Stimulated activated CD8-positive, alpha-beta memory T cell treated with anti-CD3 and anti-CD28 coated beads, Interleukin-15, amount 100 ng/mL, for 24 hours (primary cell): ENCODE data around the gene SPO11.

Experiments
- DNase-seq: peaks from one replicate; pipeline ENCODE4 v3.0.0-alpha.2; 2020; ENCODE audit warnings: low read depth

Gene SPO11

GRCh38 chr20:57329608-57330221, at the start of gene SPO11:
Gene SPO11 (plus strand): TSS chr20:57329803. CDS start chr20:57329868, 65 bp downstream.
- no peak for DNase-seq

GRCh38 chr20:57280221-57280620, 49.4 kb upstream of the SPO11 start:
- DNase-seq, result no peak

GRCh38 chr20:57281900-57282299, 47.7 kb upstream of the SPO11 start:
- DNase-seq, result no peak

- no peak for DNase-seq
Measured at GRCh38 chr20:57282670-57283361, 46.8 kb upstream of the SPO11 start.

GRCh38 chr20:57283860-57284259, 45.7 kb upstream of the SPO11 start:
- no peak for DNase-seq

- no peak for DNase-seq
Measured at GRCh38 chr20:57287007-57287880, 42.4 kb upstream of the SPO11 start.

- no peak for DNase-seq
Measured at GRCh38 chr20:57287901-57288300, 41.7 kb upstream of the SPO11 start.

- no peak for DNase-seq
Measured at GRCh38 chr20:57288651-57289277, 40.8 kb upstream of the SPO11 start.

GRCh38 chr20:57289391-57290177, 40.0 kb upstream of the SPO11 start:
- DNase-seq, result no peak

- DNase-seq, result no peak
Measured at GRCh38 chr20:57290178-57290484, 39.5 kb upstream of the SPO11 start.

- DNase-seq, result no peak
Measured at GRCh38 chr20:57291003-57291402, 38.6 kb upstream of the SPO11 start.

- no peak for DNase-seq
Measured at GRCh38 chr20:57291694-57292093, 37.9 kb upstream of the SPO11 start.

- no peak for DNase-seq
Measured at GRCh38 chr20:57292611-57293010, 37.0 kb upstream of the SPO11 start.

GRCh38 chr20:57293995-57294394, 35.6 kb upstream of the SPO11 start:
- DNase-seq, result no peak

- DNase-seq, result no peak
Measured at GRCh38 chr20:57294550-57294949, 35.1 kb upstream of the SPO11 start.

GRCh38 chr20:57298457-57298856, 31.1 kb upstream of the SPO11 start:
- DNase-seq, result no peak

GRCh38 chr20:57301026-57301425, 28.6 kb upstream of the SPO11 start:
- no peak for DNase-seq

- DNase-seq, result no peak
Measured at GRCh38 chr20:57306747-57307146, 22.9 kb upstream of the SPO11 start.

GRCh38 chr20:57308451-57309271, 20.9 kb upstream of the SPO11 start:
- DNase-seq, result no peak

GRCh38 chr20:57309544-57310115, 20.0 kb upstream of the SPO11 start:
- DNase-seq, result no peak
